ENCODE results near the gene SEMA5B.

SEMA5B gene

GRCh38 chr3:123053107-123053506 is 25.5 kb upstream of the SEMA5B start:
- no peak for TF ChIP-seq SPI1 (IDR thresholded peaks at IDR 0.05; ENCODE audit: borderline replicate concordance, low read depth)
- TF ChIP-seq, protein P1, sequence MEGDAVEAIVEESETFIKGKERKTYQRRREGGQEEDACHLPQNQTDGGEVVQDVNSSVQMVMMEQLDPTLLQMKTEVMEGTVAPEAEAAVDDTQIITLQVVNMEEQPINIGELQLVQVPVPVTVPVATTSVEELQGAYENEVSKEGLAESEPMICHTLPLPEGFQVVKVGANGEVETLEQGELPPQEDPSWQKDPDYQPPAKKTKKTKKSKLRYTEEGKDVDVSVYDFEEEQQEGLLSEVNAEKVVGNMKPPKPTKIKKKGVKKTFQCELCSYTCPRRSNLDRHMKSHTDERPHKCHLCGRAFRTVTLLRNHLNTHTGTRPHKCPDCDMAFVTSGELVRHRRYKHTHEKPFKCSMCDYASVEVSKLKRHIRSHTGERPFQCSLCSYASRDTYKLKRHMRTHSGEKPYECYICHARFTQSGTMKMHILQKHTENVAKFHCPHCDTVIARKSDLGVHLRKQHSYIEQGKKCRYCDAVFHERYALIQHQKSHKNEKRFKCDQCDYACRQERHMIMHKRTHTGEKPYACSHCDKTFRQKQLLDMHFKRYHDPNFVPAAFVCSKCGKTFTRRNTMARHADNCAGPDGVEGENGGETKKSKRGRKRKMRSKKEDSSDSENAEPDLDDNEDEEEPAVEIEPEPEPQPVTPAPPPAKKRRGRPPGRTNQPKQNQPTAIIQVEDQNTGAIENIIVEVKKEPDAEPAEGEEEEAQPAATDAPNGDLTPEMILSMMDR (IDR thresholded peaks at IDR 0.05; ENCODE audit: insufficient read depth, low read length): no peak
- TF ChIP-seq GABPA (IDR thresholded peaks at IDR 0.05; ENCODE audit: low read depth): no peak
- no peak for TF ChIP-seq POLR2AphosphoS5 (IDR thresholded peaks at IDR 0.05; ENCODE audit: low read depth)
- TF ChIP-seq, protein P2, sequence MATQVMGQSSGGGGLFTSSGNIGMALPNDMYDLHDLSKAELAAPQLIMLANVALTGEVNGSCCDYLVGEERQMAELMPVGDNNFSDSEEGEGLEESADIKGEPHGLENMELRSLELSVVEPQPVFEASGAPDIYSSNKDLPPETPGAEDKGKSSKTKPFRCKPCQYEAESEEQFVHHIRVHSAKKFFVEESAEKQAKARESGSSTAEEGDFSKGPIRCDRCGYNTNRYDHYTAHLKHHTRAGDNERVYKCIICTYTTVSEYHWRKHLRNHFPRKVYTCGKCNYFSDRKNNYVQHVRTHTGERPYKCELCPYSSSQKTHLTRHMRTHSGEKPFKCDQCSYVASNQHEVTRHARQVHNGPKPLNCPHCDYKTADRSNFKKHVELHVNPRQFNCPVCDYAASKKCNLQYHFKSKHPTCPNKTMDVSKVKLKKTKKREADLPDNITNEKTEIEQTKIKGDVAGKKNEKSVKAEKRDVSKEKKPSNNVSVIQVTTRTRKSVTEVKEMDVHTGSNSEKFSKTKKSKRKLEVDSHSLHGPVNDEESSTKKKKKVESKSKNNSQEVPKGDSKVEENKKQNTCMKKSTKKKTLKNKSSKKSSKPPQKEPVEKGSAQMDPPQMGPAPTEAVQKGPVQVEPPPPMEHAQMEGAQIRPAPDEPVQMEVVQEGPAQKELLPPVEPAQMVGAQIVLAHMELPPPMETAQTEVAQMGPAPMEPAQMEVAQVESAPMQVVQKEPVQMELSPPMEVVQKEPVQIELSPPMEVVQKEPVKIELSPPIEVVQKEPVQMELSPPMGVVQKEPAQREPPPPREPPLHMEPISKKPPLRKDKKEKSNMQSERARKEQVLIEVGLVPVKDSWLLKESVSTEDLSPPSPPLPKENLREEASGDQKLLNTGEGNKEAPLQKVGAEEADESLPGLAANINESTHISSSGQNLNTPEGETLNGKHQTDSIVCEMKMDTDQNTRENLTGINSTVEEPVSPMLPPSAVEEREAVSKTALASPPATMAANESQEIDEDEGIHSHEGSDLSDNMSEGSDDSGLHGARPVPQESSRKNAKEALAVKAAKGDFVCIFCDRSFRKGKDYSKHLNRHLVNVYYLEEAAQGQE (IDR thresholded peaks at IDR 0.05; ENCODE audit: insufficient replicate concordance, low read depth): no peak
- no peaks in the 10 kb centered on the region for H3K27me3 ChIP-seq (ENCODE audit: insufficient read depth, poor library complexity, severe bottlenecking)

DNA sequence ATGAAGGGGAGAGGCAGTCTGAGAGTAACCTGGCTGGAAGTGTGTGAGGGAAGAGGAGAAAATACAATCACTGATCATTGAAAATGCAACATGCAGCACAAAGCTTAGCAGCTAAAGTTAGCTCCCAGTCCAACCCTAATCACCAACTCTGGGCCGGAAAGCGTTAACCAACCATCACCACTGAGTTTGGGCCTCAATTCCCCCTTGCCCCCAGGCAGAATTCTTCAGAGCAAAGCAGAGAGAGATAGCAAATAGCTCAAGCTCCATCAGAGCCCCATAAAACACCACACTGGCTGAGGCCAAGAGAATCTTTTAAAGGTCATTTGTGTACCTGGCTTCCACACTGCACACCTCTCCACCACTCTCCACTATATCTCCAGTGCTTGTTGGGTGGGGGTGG is 23.1 kb upstream of the SEMA5B start:
- H3K27ac ChIP-seq (replicated peaks): no peak overlapping the region

More at GRCh38 chr3:123053107-123053506, 25.5 kb upstream of the SEMA5B start:
- no peak overlapping the region for H3K4me3 ChIP-seq (replicated peaks; ENCODE audit: insufficient read depth, low read length)
- H3K27ac ChIP-seq (replicated peaks): no peak overlapping the region
- DNase-seq (ENCODE audit: low read depth in 1 of 2, low spot score in 1 of 2): no peak

GRCh38 chr3:123048480-123049237 is 21.1 kb upstream of the SEMA5B start:
- Histone ChIP-seq H3K4me3 (replicated peaks; ENCODE audit: insufficient read depth, low read length) (no peak overlapping the region), H3K27me3 (ENCODE audit: insufficient read depth, poor library complexity, severe bottlenecking) (no peaks in the 10 kb centered on the region), H3K27ac (replicated peaks) (no peak overlapping the region)
- DNase-seq (ENCODE audit: low read depth in 1 of 2, low spot score in 1 of 2): no peak
- no peak for TF ChIP-seq POLR2AphosphoS5 (IDR thresholded peaks at IDR 0.05; ENCODE audit: low read depth)
- TF ChIP-seq, protein P1 (IDR thresholded peaks at IDR 0.05; ENCODE audit: insufficient read depth, low read length): no peak
- TF ChIP-seq, protein P2 (IDR thresholded peaks at IDR 0.05; ENCODE audit: insufficient replicate concordance, low read depth): no peak
- no peak for TF ChIP-seq GABPA (IDR thresholded peaks at IDR 0.05; ENCODE audit: low read depth)
- TF ChIP-seq SPI1 (IDR thresholded peaks at IDR 0.05; ENCODE audit: borderline replicate concordance, low read depth): no peak

More for the DNA sequence above, 23.1 kb upstream of the SEMA5B start:
- H3K27me3 ChIP-seq (ENCODE audit: insufficient read depth, poor library complexity, severe bottlenecking): no peaks in the 10 kb centered on the region
- TF ChIP-seq, protein P2 (IDR thresholded peaks at IDR 0.05; ENCODE audit: insufficient replicate concordance, low read depth): no peak
- no peak for TF ChIP-seq POLR2AphosphoS5 (IDR thresholded peaks at IDR 0.05; ENCODE audit: low read depth)
- TF ChIP-seq GABPA (IDR thresholded peaks at IDR 0.05; ENCODE audit: low read depth): no peak
- TF ChIP-seq, protein P1 (IDR thresholded peaks at IDR 0.05; ENCODE audit: insufficient read depth, low read length): no peak
- no peak for TF ChIP-seq SPI1 (IDR thresholded peaks at IDR 0.05; ENCODE audit: borderline replicate concordance, low read depth)
- no peak for DNase-seq (ENCODE audit: low read depth in 1 of 2, low spot score in 1 of 2)
- H3K4me3 ChIP-seq (replicated peaks; ENCODE audit: insufficient read depth, low read length): no peak overlapping the region

All from HL-60 (cell line).